Measurements from ENCODE around the gene ZCCHC14. TPM values are rescaled to one million over a fixed set of nuclear protein-coding genes. Genes with fewer than 3 reads are reported as not detected.
"Not testable (repeated sequence)": the region's sequence is repeated elsewhere in the genome, so short reads cannot be mapped to it uniquely, and the experiment has no call there.

The ZCCHC14 gene
- total RNA-seq, 1 experiment from 2014 or later: 3.0 TPM

DNA sequence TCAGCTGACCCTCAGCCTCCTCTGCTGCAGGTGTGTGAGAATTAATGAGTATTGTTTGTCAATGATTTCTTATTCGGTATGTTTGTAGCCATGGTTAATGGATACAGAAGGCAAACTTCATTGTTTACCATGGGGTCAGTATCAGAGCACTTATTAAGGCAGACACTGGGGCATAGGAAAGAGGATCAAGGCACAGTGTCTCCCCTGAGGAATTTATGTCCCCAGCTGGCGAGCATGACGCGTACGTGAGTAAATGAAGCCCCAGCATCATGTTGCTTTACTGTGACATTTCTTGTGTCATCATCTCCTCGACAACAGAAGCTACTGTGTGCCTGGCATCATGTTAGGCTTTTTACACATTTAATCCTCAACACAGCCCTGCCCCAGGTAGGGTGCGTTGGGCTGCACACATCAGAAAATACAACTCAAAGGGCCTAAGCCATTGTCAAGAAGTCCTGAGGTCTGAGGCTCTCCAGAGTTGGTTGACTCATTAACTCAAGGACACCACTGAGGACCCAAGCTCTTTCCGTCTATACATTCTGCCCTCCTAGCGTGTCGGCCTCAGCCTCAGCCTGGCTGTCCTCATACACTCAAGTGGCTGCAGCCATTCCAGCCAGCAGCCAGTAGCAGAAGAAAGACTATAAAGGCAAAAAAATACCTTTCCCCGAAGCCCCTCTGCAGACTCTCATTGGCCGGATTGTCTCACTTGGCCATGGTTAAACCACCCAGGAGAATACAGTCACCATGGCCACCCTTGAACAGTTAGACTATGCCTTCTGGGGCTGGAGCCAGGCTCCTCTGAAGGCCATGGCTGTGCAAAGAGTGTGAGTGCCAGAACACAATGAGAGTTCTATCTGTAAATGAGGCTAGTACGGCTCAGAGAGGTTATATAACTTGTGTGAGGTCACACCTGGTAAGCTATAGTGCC, 13.9 kb upstream of the ZCCHC14 start:
- no peaks in the 10 kb centered on the region for H3K9me3 ChIP-seq
- no peak for DNase-seq
- no peak overlapping the region for H3K4me3 ChIP-seq
- H3K27me3 ChIP-seq: no peaks in the 10 kb centered on the region
- no peaks in the 10 kb centered on the region for H3K36me3 ChIP-seq

GRCh38 chr16:87505834-87506233, 13.0 kb upstream of the ZCCHC14 start:
- H3K36me3 ChIP-seq: no peaks in the 10 kb centered on the region
- no peak overlapping the region for H3K4me3 ChIP-seq
- no peak for DNase-seq
- no peaks in the 10 kb centered on the region for H3K27me3 ChIP-seq
- no peaks in the 10 kb centered on the region for H3K9me3 ChIP-seq

- not testable (repeated sequence) for H3K27me3 ChIP-seq, H3K9me3 ChIP-seq, H3K36me3 ChIP-seq, DNase-seq, H3K4me3 ChIP-seq
These were observed 10.6 kb upstream of the ZCCHC14 start for GRCh38 chr16:87503232-87503937.

- DNase-seq: no peak
- H3K9me3 ChIP-seq: no peaks in the 10 kb centered on the region
- H3K4me3 ChIP-seq: no peak overlapping the region
- H3K36me3 ChIP-seq: no peaks in the 10 kb centered on the region
- no peaks in the 10 kb centered on the region for H3K27me3 ChIP-seq
These were observed 9.6 kb upstream of the ZCCHC14 start for GRCh38 chr16:87502308-87502969.

GRCh38 chr16:87501117-87501516, 8.3 kb upstream of the ZCCHC14 start:
- Histone ChIP-seq H3K27me3 (no peaks in the 10 kb centered on the region), H3K9me3 (no peaks in the 10 kb centered on the region), H3K36me3 (no peaks in the 10 kb centered on the region), H3K4me3 (no peak overlapping the region)
- no peak for DNase-seq

DNA sequence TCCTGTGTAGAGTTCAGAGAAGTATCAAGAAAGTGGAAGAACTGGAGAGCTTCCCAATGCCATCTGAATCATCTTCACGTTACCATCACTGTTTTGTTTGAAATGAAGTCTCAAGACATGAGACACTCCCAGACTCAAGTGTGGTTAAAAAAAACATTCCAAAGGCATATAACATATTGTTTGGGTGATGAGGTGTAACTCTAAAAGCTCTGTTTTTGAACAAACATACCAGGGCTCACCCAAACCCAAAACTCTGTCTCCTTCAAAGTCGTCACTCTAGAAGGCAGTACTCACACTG, 6.3 kb upstream of the ZCCHC14 start:
- no peak for DNase-seq
- no peaks in the 10 kb centered on the region for H3K9me3 ChIP-seq
- H3K27me3 ChIP-seq: no peaks in the 10 kb centered on the region
- H3K4me3 ChIP-seq: no peak overlapping the region
- no peaks in the 10 kb centered on the region for H3K36me3 ChIP-seq

DNA sequence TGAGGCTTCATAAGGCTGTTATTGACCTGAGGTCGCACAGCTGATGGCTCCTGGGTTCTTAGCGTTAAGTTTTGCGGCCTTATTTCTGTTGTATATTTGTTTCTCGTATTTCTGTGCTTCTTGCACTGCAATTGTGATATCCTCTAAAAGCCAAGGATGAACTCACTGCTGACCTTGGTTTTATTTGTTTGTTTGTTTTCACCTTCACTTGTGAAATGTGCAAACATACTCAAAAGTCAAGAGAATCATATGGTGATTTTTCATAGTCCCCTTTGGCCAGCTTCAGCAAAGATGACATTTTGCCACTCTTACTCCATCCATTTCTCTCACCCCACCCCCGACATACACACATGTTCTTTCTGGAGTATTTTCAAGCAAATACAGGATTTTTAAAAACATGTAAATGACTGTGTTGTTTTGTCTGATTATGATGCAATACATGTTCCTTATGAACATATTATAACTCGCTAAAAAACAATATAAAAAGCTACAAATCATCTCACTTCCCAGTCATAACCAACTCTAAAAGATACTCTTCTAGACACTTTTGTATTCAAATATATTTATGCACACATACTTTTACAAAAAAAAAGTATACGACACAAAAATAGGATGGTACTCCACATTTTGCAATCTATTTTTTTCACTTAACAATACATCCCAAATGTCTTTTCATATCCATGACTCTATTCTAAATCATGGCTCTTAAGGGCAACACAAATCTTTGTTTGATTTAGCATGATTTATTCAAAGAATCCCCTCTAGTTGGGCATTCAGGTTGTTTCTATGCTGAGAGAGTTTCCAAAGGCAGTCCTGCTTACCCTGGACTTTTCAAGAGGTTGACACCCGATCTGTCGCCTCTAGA, 5.7 kb upstream of the ZCCHC14 start:
- no peaks in the 10 kb centered on the region for H3K36me3 ChIP-seq
- H3K4me3 ChIP-seq: no peak overlapping the region
- DNase-seq: no peak
- H3K27me3 ChIP-seq: no peaks in the 10 kb centered on the region
- H3K9me3 ChIP-seq: no peaks in the 10 kb centered on the region

DNA sequence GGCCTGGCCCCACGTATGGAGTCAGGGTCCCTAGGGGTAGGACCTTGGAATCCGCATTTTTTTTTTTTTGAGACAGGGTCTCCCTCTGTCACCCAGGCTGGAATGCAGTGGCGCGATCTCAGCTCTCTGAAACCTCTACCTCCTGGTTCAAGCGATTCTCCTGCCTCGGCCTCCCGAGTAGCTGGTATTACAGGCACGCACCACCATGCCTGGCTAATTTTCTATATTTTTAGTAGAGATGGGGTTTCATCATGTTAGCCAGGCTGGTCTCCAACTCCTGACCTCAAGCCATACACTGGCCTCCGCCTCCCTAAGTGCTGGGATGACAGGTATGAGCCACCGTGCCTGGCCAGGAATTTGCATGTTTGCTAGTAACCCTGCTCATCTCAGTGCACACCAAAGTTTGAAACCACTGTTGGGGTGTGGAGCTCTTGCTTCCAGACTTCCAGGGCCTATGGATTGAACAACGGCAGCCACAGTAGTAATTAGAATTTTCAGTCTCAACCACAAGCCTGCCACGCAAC, 5.0 kb upstream of the ZCCHC14 start:
- not testable (repeated sequence) for H3K27me3 ChIP-seq, H3K4me3 ChIP-seq, DNase-seq, H3K36me3 ChIP-seq, H3K9me3 ChIP-seq

DNA sequence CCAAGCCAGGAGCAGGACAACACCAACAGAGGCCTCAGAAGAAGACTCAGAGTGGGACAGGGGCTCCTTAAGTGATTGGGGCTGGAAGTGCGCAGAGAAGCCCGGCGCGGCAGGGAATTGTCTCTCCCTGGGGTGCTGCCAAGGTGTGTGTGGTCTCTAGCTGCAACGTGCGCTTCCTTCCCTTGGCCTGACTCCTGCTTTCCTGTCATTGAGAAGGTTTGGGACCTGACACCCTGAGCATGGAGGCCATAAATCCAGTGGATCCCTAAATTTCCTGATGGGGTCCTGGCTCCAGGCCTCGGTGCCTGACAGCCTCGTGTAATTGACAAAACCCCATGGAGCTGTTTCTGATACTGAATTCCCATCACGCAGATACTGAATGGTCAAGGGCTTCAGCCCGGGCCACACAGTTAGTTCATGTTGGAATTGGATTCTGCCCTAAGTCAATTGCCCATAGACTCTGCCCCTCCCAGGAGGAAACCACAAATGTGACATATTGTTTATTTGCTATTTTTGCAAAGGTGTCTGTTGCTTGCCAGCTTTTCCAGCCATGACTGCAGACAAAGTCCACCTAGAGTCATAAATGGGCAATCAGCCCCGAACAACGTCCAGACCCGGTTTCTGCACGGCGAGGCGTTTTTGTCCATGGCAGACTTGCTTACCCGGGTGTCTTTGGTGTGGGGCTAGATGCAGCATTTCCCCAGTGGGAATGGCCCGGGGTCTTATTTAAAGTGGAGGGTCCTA, 4.4 kb upstream of the ZCCHC14 start:
- not testable (repeated sequence) for DNase-seq, H3K9me3 ChIP-seq, H3K4me3 ChIP-seq, H3K36me3 ChIP-seq, H3K27me3 ChIP-seq

DNA sequence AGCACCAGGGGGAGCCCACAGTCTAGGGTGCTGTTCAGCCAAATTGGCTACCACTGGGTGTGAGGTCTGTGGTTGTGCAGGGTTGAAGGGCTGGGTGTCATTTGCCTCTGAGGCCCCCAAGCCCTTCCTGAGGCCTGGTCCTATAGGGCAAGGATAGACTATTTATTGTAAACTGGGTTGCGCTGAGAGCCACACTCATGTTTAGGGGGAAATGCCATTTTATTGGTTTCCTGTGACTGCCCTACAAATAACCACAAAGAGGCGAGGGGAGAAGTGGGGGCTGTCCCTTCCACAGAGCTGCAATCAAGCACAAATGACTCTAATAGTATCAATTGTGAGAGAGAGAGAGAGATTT, 3.6 kb upstream of the ZCCHC14 start:
- H3K4me3 ChIP-seq: no peak overlapping the region

GRCh38 chr16:87495578-87496446, 3.0 kb upstream of the ZCCHC14 start:
- DNase-seq: no peak
- no peaks in the 10 kb centered on the region; the same call in 1 of the 2 replicates for H3K36me3 ChIP-seq
- H3K4me3 ChIP-seq: no peak overlapping the region
- no peaks in the 10 kb centered on the region for H3K9me3 ChIP-seq
- H3K27me3 ChIP-seq: no peaks in the 10 kb centered on the region

More for the DNA sequence above, 3.6 kb upstream of the ZCCHC14 start:
- H3K36me3 ChIP-seq: no peaks in the 10 kb centered on the region
- H3K27me3 ChIP-seq: no peaks in the 10 kb centered on the region
- H3K9me3 ChIP-seq: no peaks in the 10 kb centered on the region
- DNase-seq: no peak

DNA sequence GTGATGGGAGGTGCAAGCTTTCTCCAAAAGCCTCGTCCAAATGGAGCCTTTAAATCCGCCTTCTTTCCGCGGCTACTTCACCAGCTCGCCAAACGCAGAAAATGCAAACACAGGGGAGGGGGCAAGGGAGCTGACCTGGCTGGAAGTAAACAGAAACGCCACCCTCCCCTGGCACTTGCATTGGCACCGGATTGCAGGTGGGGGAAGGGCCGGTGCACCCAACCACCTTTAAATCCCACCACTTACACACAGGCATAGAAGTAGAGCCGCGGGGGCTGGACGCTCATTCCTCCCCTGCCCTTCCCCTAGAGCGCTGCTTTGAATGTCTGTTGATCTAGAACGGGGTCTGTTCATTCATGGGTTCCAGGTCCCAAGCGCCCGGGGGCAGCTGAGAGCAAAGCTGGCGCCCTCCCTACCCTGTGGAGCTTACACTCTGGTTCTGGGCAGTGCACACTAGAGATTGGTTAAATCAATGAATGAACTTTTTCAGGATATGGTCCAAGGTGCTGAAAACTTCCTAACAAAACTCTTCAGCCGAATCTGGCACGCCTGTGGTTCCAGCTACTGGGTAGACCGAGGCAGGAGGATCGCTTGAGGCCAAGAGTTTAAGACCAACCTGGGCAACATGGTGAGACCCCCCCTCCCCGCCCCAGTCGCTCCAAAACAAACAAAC, 920 bp upstream of the ZCCHC14 start:
- Histone ChIP-seq H3K4me3 (peak overlapping the region; percentile 49), H3K36me3 (no peaks in the 10 kb centered on the region; the same call in 1 of the 2 replicates), H3K9me3 (no peaks in the 10 kb centered on the region), H3K27me3 (no peaks in the 10 kb centered on the region)
- no peak for DNase-seq

- no peak for DNase-seq
- Histone ChIP-seq H3K36me3 (no peaks in the 10 kb centered on the region; the same call in 1 of the 2 replicates), H3K27me3 (no peaks in the 10 kb centered on the region), H3K4me3 (no peak overlapping the region), H3K9me3 (no peaks in the 10 kb centered on the region)
These were observed 563 bp downstream of the ZCCHC14 start for GRCh38 chr16:87492291-87492630.

DNA sequence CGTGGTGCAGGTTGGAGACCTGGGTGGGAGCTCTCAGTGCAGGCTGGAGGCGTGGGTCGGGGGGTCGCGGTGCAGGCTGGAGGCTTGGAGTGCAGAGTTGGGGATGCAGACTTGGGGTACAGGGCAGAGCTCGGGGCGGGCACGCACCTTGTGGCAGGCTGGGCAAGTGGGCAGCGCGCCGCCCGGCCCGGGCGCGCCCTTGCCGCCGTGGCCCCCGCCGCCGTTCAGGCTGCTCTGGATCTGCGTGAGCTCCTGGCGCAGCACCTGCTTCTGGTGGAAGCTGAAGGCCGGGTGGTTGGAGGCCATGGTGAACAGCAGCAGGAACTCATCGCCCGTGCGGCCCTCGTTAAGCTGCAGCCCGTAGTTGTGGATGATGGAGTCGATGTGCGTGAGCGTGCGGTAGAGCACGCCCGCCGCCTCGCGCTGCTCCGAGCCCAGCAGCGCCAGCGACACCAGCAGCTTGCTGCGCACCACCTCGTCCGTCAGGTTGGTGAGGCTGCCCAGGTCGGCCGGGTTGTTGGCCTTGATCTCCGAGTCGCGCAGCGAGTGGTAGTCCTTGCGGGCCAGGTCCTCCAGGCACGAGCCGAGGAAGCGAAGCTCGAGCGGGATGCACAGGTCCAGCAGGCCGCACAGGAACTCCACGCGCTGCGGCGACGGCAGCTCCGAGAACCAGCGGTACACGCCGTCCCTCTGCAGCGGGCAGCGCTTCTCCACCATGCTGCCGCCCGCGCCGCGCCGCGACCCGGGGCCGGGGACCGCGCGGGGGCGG, 1.1 kb downstream of the ZCCHC14 start:
- no peaks in the 10 kb centered on the region for H3K27me3 ChIP-seq
- no peaks in the 10 kb centered on the region; the same call in 1 of the 2 replicates for H3K36me3 ChIP-seq
- peak overlapping the region; percentile 40 for H3K4me3 ChIP-seq
- no peaks in the 10 kb centered on the region for H3K9me3 ChIP-seq
- DNase-seq: peak; percentile 26
